BLaER1 treated with 17β-estradiol and CSF1 and Interleukin-3, amounts not matched to agents 10 nM and 100 nM (cell line): ENCODE results near the gene PABPN1.

Experiments used
- H3K27ac ChIP-seq, 11 experiments: shearing (Covaris generic); formaldehyde crosslinking; 2 replicates each; pipeline ENCODE4 v1.8.1; 2022
- H3K27me3 ChIP-seq, 11 experiments: shearing (Covaris generic); formaldehyde crosslinking; 2 replicates each; pipeline ENCODE4 v1.8.1; 2022
- H3K36me3 ChIP-seq, 11 experiments: shearing (Covaris generic); formaldehyde crosslinking; 2 replicates each; pipeline ENCODE4 v1.8.1; 2022
- H3K4me1 ChIP-seq, 10 experiments: shearing (Covaris generic); formaldehyde crosslinking; 2 replicates each; pipeline ENCODE4 v1.8.1; 2022
- H3K4me2 ChIP-seq, 11 experiments: shearing (Covaris generic); formaldehyde crosslinking; 2 replicates each; pipeline ENCODE4 v1.8.1; 2022
- H3K4me3 ChIP-seq, 10 experiments: shearing (Covaris generic); formaldehyde crosslinking; 2 replicates each; pipeline ENCODE4 v1.8.1; 2022
- H3K9ac ChIP-seq, 11 experiments: shearing (Covaris generic); formaldehyde crosslinking; 2 replicates each; pipeline ENCODE4 v1.8.1; 2022
- H3K9me3 ChIP-seq, 11 experiments: shearing (Covaris generic); formaldehyde crosslinking; replicated peaks in 1 of 11; 2 replicates each; pipeline ENCODE4 v1.8.1; 2022
- H4K20me1 ChIP-seq, 11 experiments: shearing (Covaris generic); formaldehyde crosslinking; 2 replicates each; pipeline ENCODE4 v1.8.1; 2022
- Cebpa-rat ChIP-seq, 11 experiments: shearing (Covaris generic); IDR thresholded peaks; 2 replicates each; pipeline ENCODE4 v1.8.1; 2022

Gene PABPN1

DNA sequence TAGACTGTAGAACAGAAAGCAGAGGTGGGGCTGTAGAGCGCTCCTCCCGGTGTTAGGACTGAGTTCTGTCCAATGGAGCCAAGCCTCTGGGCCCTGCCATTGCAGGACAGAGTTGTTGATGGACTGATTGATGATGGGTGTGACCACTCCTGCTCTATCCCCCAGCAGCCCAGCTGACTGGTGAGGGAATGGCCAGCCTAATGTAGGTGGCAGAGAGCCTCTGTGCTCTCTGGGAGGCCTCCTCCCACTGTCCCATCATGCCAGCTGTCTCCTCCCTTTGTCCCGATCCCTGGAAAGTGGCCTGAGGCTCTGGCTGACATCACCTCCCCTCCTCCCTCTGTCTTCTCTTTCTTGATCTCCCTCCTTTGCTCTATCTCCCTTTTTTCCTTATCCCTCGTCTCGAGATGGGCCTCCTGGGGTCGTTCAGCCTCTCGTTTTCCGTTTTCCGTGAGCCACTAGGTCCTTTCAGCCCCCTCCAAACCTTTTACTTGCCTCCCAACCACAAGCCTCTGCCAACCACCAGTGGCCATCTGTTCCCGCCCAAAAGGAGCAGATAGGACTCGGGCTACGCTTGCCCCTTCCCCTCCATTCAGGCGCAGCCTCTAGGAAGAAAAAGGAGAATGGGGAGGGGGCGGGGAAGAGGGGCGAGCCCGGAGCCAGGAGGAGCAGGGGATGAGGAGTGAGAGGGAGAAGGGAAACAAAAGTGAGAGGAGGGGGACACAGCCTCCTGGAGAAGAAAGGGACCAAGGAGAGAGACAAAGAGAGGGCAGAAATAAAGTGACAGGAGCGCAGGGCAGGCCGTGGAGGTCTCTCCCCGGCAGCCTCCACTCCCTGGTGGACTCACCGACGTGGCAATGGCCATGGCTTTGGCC is 43.1 kb downstream of the PABPN1 start:
- Histone ChIP-seq H3K9me3 (peaks cover 0 to 12% (median 7%) of the 10 kb centered on the region in 11 experiments; a peak in 8 of 22 replicates), H3K4me3 (no peak overlapping the region), H3K27me3 (peaks cover 6 to 27% (median 21%) of the 10 kb centered on the region in 11 experiments; a peak in 20 of 22 replicates), H3K4me2 (no peak overlapping the region), H3K27ac (no peak overlapping the region), H3K9ac (no peak overlapping the region), H4K20me1 (no peaks in the 10 kb centered on the region), H3K36me3 (no peaks in the 10 kb centered on the region), H3K4me1 (peaks cover 0 to 12% (median 0%) of the 10 kb centered on the region in 10 experiments; a peak in 4 of 20 replicates)
- TF ChIP-seq Cebpa-rat (IDR thresholded peaks at IDR 0.05) = no peak

DNA sequence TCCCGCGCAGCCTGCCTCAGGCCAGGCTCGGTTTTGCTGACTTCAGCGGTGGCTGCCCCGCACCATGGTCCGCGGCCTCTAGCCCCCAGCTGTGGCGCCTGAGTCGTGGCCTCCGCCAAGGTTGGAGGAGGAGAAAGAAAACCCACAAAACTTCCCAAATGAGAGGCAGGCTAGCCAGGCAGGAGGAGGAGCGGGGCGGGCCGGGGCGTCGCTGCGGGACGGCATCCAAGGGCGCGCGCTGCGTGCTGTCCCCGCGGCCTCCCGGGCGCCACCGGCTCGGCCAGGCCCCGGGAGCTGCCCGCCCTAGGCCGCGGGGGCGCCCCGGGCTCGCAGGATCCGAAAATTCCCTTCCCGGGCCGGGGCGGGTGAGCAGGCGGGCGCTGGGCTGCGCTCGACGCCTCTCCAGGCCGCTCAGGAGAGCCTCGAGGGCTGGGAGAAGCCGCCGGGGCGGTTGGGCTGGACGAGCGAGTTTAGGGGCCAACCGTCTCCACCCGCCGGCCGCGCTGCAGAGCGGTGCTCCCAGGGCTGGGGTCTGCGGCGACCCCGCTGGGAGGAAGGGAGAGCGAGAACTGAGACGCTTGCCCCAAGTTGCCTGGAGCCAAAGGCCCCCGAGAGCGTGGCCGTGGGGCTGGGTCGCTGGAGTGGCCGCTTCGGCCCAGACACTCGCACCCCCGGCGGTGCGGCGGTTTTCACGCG is 43.9 kb downstream of the PABPN1 start, which contains the start of gene EFS:
Gene EFS (minus strand): TSS at position 137 of the 696 bp plus-strand sequence. CDS start 147 bp downstream, outside the sequence.
- no peak within 1 kb of the TSS for H3K9ac ChIP-seq
- H4K20me1 ChIP-seq = no peaks in the 10 kb centered on the region
- no peak within 1 kb of the TSS for H3K4me3 ChIP-seq
- H3K4me2 ChIP-seq = no peak within 1 kb of the TSS
- peaks cover 6 to 27% (median 21%) of the 10 kb centered on the region in 11 experiments; a peak in 20 of 22 replicates for H3K27me3 ChIP-seq
- TF ChIP-seq Cebpa-rat (IDR thresholded peaks at IDR 0.05) = no peak
- H3K36me3 ChIP-seq = no peaks in the 10 kb centered on the region
- H3K27ac ChIP-seq = no peak within 1 kb of the TSS
- H3K4me1 ChIP-seq = peaks cover 0 to 12% (median 0%) of the 10 kb centered on the region in 10 experiments; a peak in 4 of 20 replicates
- H3K9me3 ChIP-seq = peaks cover 0 to 12% (median 7%) of the 10 kb centered on the region in 11 experiments; a peak in 8 of 22 replicates

DNA sequence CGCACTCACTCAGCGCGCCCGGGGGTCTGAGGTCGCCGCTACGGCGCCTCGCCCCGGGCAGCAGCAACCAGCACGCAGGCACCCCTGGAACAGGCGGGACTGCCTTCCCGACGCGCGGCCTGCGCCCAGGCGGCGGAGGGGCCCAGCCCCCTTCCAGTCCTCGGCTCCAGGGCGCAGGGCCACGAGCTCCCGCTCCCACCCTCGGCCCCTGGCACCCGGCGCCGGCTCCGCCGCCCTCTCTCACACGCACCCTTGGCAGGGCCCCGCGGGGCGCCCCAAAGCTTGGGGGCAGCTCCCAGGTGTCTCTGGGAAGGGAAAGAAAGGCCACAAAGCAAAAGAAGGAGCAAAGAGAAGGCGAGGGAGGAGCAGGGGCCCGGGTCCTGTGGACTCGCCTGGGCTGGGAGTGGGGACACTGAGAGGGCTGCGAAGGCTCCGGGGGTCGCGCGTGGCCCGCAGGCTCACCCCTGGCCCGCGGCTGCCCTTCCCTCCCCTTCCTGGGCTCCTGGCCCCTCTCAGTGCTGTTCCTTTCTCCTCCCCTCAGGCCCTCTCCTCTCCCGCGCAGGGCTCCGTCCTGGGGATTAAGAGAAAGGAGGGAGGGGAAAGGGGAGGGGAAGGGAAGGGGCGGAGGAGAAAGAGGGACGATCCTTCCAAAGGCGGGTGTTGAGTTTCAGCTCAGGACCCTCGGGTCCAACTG is 44.6 kb downstream of the PABPN1 start:
- no peak for TF ChIP-seq Cebpa-rat (IDR thresholded peaks at IDR 0.05)
- peaks cover 6 to 27% (median 21%) of the 10 kb centered on the region in 11 experiments; a peak in 20 of 22 replicates for H3K27me3 ChIP-seq
- no peak overlapping the region for H3K4me3 ChIP-seq
- H4K20me1 ChIP-seq = no peaks in the 10 kb centered on the region
- no peak overlapping the region for H3K27ac ChIP-seq
- H3K9me3 ChIP-seq = peaks cover 0 to 12% (median 7%) of the 10 kb centered on the region in 11 experiments; a peak in 8 of 22 replicates
- H3K4me1 ChIP-seq = peaks cover 0 to 12% (median 0%) of the 10 kb centered on the region in 10 experiments; a peak in 4 of 20 replicates
- no peak overlapping the region for H3K9ac ChIP-seq
- no peak overlapping the region for H3K4me2 ChIP-seq
- no peaks in the 10 kb centered on the region for H3K36me3 ChIP-seq

DNA sequence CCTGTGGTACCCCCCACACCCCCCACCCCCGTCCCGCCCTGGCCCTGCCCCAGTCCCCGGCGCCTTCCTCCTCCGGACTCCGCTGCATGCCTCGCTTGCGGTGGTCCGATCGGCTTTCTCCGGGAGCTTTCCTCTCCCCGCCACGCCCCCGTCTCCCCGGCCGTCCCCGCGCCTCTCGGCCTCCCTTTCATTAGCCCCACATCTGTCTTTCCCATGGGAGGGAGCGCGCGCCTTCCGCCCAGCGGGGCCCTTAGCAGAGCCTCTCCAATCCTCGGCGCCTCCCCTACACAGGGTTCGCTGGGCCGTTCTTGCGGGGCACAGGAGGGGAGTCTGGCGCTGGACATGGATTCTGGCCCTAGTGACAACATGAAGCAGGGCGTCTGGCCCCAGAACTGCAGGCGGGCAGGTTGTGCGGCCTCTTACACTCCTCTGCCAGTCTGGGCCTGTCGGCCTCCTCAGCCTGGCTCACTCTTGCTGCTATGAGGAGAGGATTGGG is 45.2 kb downstream of the PABPN1 start:
- no peaks in the 10 kb centered on the region for H3K36me3 ChIP-seq
- H4K20me1 ChIP-seq = no peaks in the 10 kb centered on the region
- H3K4me2 ChIP-seq = no peak overlapping the region
- H3K9me3 ChIP-seq = peaks cover 0 to 12% (median 7%) of the 10 kb centered on the region in 11 experiments; a peak in 8 of 22 replicates
- H3K4me1 ChIP-seq = peaks cover 0 to 12% (median 0%) of the 10 kb centered on the region in 10 experiments; a peak in 4 of 20 replicates
- no peak for TF ChIP-seq Cebpa-rat (IDR thresholded peaks at IDR 0.05)
- no peak overlapping the region for H3K4me3 ChIP-seq
- H3K9ac ChIP-seq = no peak overlapping the region
- H3K27ac ChIP-seq = no peak overlapping the region
- H3K27me3 ChIP-seq = peaks cover 6 to 27% (median 21%) of the 10 kb centered on the region in 11 experiments; a peak in 20 of 22 replicates

DNA sequence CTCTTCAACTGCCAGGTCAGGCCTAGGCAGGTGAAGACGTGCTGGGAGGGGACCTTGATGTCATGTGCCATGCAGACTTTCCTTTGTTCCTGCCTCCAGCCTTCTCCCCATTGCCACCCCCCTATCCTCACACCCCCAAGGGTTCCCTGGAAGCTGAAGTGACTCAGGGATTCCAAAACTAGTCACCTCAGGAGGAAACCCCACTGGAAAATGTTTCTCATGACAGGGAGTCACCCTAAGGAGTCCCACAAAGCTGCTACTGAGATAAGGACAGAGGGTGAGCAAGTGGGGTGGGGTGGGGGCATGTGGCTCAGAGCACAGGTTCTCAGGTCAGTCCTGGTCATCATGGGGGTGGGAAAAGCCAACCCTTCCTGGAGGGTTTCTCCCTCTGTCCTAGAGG is 49.0 kb downstream of the PABPN1 start:
- no peaks in the 10 kb centered on the region for H3K4me1 ChIP-seq
- peaks cover 0 to 9% (median 8%) of the 10 kb centered on the region in 11 experiments; a peak in 18 of 22 replicates for H3K27me3 ChIP-seq
- no peak for TF ChIP-seq Cebpa-rat (IDR thresholded peaks at IDR 0.05)
- H3K4me2 ChIP-seq = no peak overlapping the region
- no peaks in the 10 kb centered on the region for H4K20me1 ChIP-seq
- peaks cover 0 to 8% (median 6%) of the 10 kb centered on the region in 11 experiments; a peak in 8 of 22 replicates for H3K9me3 ChIP-seq
- H3K9ac ChIP-seq = no peak overlapping the region
- no peaks in the 10 kb centered on the region for H3K36me3 ChIP-seq
- H3K4me3 ChIP-seq = no peak overlapping the region
- H3K27ac ChIP-seq = no peak overlapping the region

DNA sequence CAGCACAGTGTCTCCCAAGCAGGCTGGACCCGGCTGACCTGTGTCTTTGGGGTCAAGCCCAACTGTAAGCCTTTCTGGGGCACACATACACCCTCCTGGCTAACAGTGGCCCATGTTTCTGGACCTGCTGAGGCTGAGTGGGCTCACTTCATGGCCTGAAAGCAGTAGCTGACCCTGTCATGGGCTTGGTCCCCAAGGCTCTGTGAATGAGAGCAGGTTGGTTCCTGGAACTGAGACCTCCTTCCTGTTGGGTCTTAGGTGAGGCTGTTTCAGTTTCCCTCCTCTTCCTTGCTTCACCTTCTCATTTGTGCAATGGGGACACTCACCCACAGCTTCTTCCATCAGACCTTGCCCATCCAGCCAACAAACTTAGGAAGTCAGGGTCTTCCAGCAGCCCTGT is 50.6 kb downstream of the PABPN1 start:
- Histone ChIP-seq H4K20me1 (no peaks in the 10 kb centered on the region), H3K9ac (no peak overlapping the region), H3K4me3 (no peak overlapping the region), H3K27ac (no peak overlapping the region), H3K36me3 (no peaks in the 10 kb centered on the region), H3K4me1 (peaks cover 9 to 15% (median 12%) of the 10 kb centered on the region in 10 experiments; a peak in 19 of 20 replicates), H3K4me2 (no peak overlapping the region), H3K9me3 (no peaks in the 10 kb centered on the region), H3K27me3 (no peaks in the 10 kb centered on the region; a peak in 1 of 22 replicates)
- TF ChIP-seq Cebpa-rat (IDR thresholded peaks at IDR 0.05) = no peak

DNA sequence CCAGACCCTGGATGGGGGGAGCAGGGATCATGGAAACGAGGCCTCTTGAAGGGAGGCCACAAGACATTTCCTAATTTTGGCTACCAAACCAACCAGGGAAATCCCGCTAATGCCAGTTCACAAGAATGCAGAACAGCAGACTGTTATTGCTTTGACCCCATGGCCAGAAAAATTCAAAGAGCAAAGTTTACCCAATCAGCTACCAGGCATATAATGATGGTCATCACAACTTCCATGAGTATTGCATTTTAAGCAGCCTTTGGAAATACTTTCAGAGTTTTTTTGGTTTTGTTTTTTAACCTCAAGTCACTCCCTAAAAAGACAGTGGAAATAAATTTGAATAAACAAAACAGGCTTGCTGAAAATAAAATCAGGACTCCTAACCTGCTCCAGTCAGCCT is 51.3 kb downstream of the PABPN1 start, which contains the start of gene IL25:
Gene IL25 (plus strand): TSS at position 301 of the 400 bp plus-strand sequence.
- no peak within 1 kb of the TSS for H3K4me3 ChIP-seq
- no peak within 1 kb of the TSS for H3K4me2 ChIP-seq
- peaks cover 15 to 21% (median 19%) of the 10 kb centered on the region in 10 experiments; a peak in 19 of 20 replicates for H3K4me1 ChIP-seq
- H4K20me1 ChIP-seq = 0 out of 22 replicates have a peak, but pooled peaks cover 0 to 4% (median 0%) of the 10 kb centered on the region in 11 experiments
- H3K9ac ChIP-seq = no peak within 1 kb of the TSS
- no peaks in the 10 kb centered on the region for H3K36me3 ChIP-seq
- no peak within 1 kb of the TSS for H3K27ac ChIP-seq
- TF ChIP-seq Cebpa-rat (IDR thresholded peaks at IDR 0.05) = no peak
- H3K9me3 ChIP-seq = no peaks in the 10 kb centered on the region
- H3K27me3 ChIP-seq = no peaks in the 10 kb centered on the region; a peak in 1 of 22 replicates

DNA sequence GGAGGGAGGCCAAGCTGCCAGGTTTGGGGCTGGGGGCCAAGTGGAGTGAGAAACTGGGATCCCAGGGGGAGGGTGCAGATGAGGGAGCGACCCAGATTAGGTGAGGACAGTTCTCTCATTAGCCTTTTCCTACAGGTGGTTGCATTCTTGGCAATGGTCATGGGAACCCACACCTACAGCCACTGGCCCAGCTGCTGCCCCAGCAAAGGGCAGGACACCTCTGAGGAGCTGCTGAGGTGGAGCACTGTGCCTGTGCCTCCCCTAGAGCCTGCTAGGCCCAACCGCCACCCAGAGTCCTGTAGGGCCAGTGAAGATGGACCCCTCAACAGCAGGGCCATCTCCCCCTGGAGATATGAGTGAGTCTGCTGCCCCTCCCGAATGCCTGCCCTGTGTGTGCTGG is 51.8 kb downstream of the PABPN1 start:
- H4K20me1 ChIP-seq = 0 out of 22 replicates have a peak, but pooled peaks cover 0 to 5% (median 0%) of the 10 kb centered on the region in 11 experiments
- H3K4me1 ChIP-seq = peaks cover 15 to 26% (median 24%) of the 10 kb centered on the region in 10 experiments; a peak in 19 of 20 replicates
- H3K4me3 ChIP-seq = no peak overlapping the region
- no peak overlapping the region for H3K9ac ChIP-seq
- no peak overlapping the region for H3K4me2 ChIP-seq
- H3K27ac ChIP-seq = no peak overlapping the region
- no peaks in the 10 kb centered on the region for H3K9me3 ChIP-seq
- H3K36me3 ChIP-seq = no peaks in the 10 kb centered on the region
- no peak for TF ChIP-seq Cebpa-rat (IDR thresholded peaks at IDR 0.05)
- no peaks in the 10 kb centered on the region; a peak in 1 of 22 replicates for H3K27me3 ChIP-seq
